ENCODE results near the gene GMPPA. TPM values are rescaled to one million over a fixed set of nuclear protein-coding genes. Genes with fewer than 3 reads are reported as not detected.

GMPPA gene
- total and polyA plus RNA-seq, 9 of the 15 experiments (the other 6 are each of a cell fraction or from before 2014, with no cell fraction given) = 7.0 to 101 (median 66.7) TPM

- TF ChIP-seq HMGXB4 (CRISPR knock-in tag; IDR thresholded peaks at IDR 0.05) (no peak), PYGO2 (tag; IDR thresholded peaks at IDR 0.05) (no peak), NFIX (CRISPR knock-in tag; IDR thresholded peaks at IDR 0.05; ENCODE audit: low read depth) (no peak), SAP30 (IDR thresholded peaks at IDR 0.05; ENCODE audit: borderline replicate concordance, insufficient read depth, low read depth, low read length, poor library complexity, severe bottlenecking) (no peak), MYBL2 (IDR thresholded peaks at IDR 0.05; ENCODE audit: low read depth) (no peak), MYBL2 (CRISPR knock-in tag; IDR thresholded peaks at IDR 0.05; ENCODE audit: borderline replicate concordance) (no peak), THRAP3 (IDR thresholded peaks at IDR 0.05; ENCODE audit: borderline replicate concordance) (no peak), NKRF (IDR thresholded peaks at IDR 0.05; ENCODE audit: borderline replicate concordance) (no peak), SFPQ (IDR thresholded peaks at IDR 0.05; ENCODE audit: low read depth, low read length) (no peak), TRIM24 (IDR thresholded peaks at IDR 0.05) (no peak), KLF6 (CRISPR knock-in tag; IDR thresholded peaks at IDR 0.05; ENCODE audit: borderline replicate concordance) (no peak), SETDB1 (IDR thresholded peaks at IDR 0.05; ENCODE audit: low read length) (no peak), THAP7 (CRISPR knock-in tag; IDR thresholded peaks at IDR 0.05) (no peak), FOXJ3 (CRISPR knock-in tag; IDR thresholded peaks at IDR 0.05) (no peak), HMBOX1 (IDR thresholded peaks at IDR 0.05) (no peak)
- TF ChIP-seq, protein P1, sequence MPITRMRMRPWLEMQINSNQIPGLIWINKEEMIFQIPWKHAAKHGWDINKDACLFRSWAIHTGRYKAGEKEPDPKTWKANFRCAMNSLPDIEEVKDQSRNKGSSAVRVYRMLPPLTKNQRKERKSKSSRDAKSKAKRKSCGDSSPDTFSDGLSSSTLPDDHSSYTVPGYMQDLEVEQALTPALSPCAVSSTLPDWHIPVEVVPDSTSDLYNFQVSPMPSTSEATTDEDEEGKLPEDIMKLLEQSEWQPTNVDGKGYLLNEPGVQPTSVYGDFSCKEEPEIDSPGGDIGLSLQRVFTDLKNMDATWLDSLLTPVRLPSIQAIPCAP (CRISPR knock-in tag; IDR thresholded peaks at IDR 0.05; ENCODE audit: borderline replicate concordance) = no peak
- TF ChIP-seq, protein P2, sequence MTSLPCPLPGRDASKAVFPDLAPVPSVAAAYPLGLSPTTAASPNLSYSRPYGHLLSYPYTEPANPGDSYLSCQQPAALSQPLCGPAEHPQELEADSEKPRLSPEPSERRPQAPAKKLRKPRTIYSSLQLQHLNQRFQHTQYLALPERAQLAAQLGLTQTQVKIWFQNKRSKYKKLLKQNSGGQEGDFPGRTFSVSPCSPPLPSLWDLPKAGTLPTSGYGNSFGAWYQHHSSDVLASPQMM (CRISPR knock-in tag; IDR thresholded peaks at IDR 0.05) = no peak
Observed at GRCh38 chr2:219522111-219523030, 23.7 kb downstream of the GMPPA start (continued).

All from K562 (cell line).